Neural cell (in vitro differentiated cells): ENCODE results near the gene ARTN. TPM values are rescaled to one million over a fixed set of nuclear protein-coding genes. Genes with fewer than 3 reads are reported as not detected.

Experiments used
- H2AFZ ChIP-seq: fragments of 200-600, 300-800 bp; sonication (generic), shearing (Covaris generic); 2 replicates; pipeline ENCODE4 v1.6.0; 2014; ENCODE audit warnings: low read depth, mild to moderate bottlenecking, antibody characterized with exemption, low read length, moderate library complexity
- H3F3A ChIP-seq: fragments of 200-600 bp; shearing (Covaris generic); 2 replicates; pipeline ENCODE4 v1.6.1; 2016; ENCODE audit warnings: mild to moderate bottlenecking, moderate library complexity, mixed read lengths, antibody characterized with exemption, low read length; ENCODE audit not compliant: insufficient read depth, poor library complexity, severe bottlenecking
- H3K27ac ChIP-seq: fragments of 200-600, 300-800 bp; sonication (generic), shearing (Covaris generic); 2 replicates; pipeline ENCODE4 v1.5.1; 2014; ENCODE audit warnings: mild to moderate bottlenecking, low read length, moderate library complexity
- H3K27me3 ChIP-seq: fragments of 300-800, 200-600 bp; sonication (generic), shearing (Covaris generic); 2 replicates; pipeline ENCODE4 v1.6.0; 2014; ENCODE audit warnings: mild to moderate bottlenecking, low read depth, low read length, moderate library complexity; ENCODE audit not compliant: insufficient read depth
- H3K36me3 ChIP-seq: fragments of 300-800, 200-600 bp; sonication (generic), shearing (Covaris generic); 2 replicates; pipeline ENCODE4 v1.5.1; 2014; ENCODE audit warnings: mild to moderate bottlenecking, antibody characterized with exemption, low read length, moderate library complexity; ENCODE audit not compliant: insufficient read depth
- H3K4me2 ChIP-seq: fragments of 300-800, 200-600 bp; sonication (generic), shearing (Covaris generic); 2 replicates; pipeline ENCODE4 v1.6.0; 2014; ENCODE audit warnings: mild to moderate bottlenecking, low read length
- H3K4me3 ChIP-seq: fragments of 300-800, 200-600 bp; sonication (generic), shearing (Covaris generic); 2 replicates; pipeline ENCODE4 v1.5.1; 2014; ENCODE audit warnings: mild to moderate bottlenecking, low read length, moderate library complexity
- H3K79me2 ChIP-seq: fragments of 200-600 bp; shearing (Covaris generic); replicated peaks from 2 replicates; pipeline ENCODE4 v1.6.0; 2014; ENCODE audit warnings: mild to moderate bottlenecking, low read length, moderate library complexity; ENCODE audit not compliant: insufficient read depth
- H3K9ac ChIP-seq: fragments of 300-800, 200-600 bp; sonication (generic), shearing (Covaris generic); 2 replicates; pipeline ENCODE4 v1.6.1; 2016; ENCODE audit warnings: mild to moderate bottlenecking, low read length, mixed read lengths
- H3K9me2 ChIP-seq: fragments of 200-600 bp; shearing (Covaris generic); 2 replicates; pipeline ENCODE4 v1.6.1; 2016; ENCODE audit warnings: mild to moderate bottlenecking, low read length, mixed read lengths; ENCODE audit not compliant: insufficient read depth
- H3K9me3 ChIP-seq: fragments of 200-600, 300-800 bp; sonication (generic), shearing (Covaris generic); 2 replicates; pipeline ENCODE4 v1.6.1; 2016; ENCODE audit warnings: mild to moderate bottlenecking, mixed run types, low read length, moderate library complexity, mixed read lengths
- H4K20me1 ChIP-seq: fragments of 200-600 bp; shearing (Covaris generic); 2 replicates; pipeline ENCODE4 v1.6.1; 2016; ENCODE audit warnings: mild to moderate bottlenecking, mixed run types; ENCODE audit not compliant: insufficient read depth
- EP300 ChIP-seq: fragments of 450-650 bp; conservative IDR thresholded peaks from 2 replicates; pipeline ENCODE4 v1.6.1; 2014; ENCODE audit warnings: antibody characterized with exemption, mild to moderate bottlenecking, moderate library complexity; ENCODE audit not compliant: poor library complexity, severe bottlenecking
- EZH2 ChIP-seq: fragments of 200-600, 300-800 bp; shearing (Covaris generic), sonication (generic); IDR thresholded peaks from 2 replicates; pipeline ENCODE4 v1.6.1; 2014; ENCODE audit warnings: antibody characterized with exemption, low read length, borderline replicate concordance, mild to moderate bottlenecking; ENCODE audit not compliant: insufficient read depth, poor library complexity, severe bottlenecking
- MXI1 ChIP-seq: fragments of 450-650 bp; conservative IDR thresholded peaks from 2 replicates; pipeline ENCODE4 v1.6.1; 2014; ENCODE audit warnings: antibody characterized with exemption, mild to moderate bottlenecking; ENCODE audit not compliant: poor library complexity, severe bottlenecking
- POLR2AphosphoS5 ChIP-seq: IDR thresholded peaks from 2 replicates; pipeline ENCODE4 v1.6.1; 2012
- RAD21 ChIP-seq: fragments of 450-650 bp; conservative IDR thresholded peaks from 2 replicates; pipeline ENCODE4 v1.6.1; 2014; ENCODE audit warnings: antibody characterized with exemption, mild to moderate bottlenecking, moderate library complexity
- REST ChIP-seq: IDR thresholded peaks from 2 replicates; pipeline ENCODE4 v1.6.1; 2012; ENCODE audit warnings: borderline replicate concordance
- SMC3 ChIP-seq: fragments of 450-650 bp; conservative IDR thresholded peaks from 2 replicates; pipeline ENCODE4 v1.6.1; 2014; ENCODE audit warnings: antibody characterized with exemption, mild to moderate bottlenecking, moderate library complexity; ENCODE audit not compliant: poor library complexity
- TAF1 ChIP-seq: IDR thresholded peaks from 2 replicates; pipeline ENCODE4 v1.6.1; 2012; ENCODE audit warnings: low read depth
- polyA plus RNA-seq: library from polyadenylated mRNA; depleted of rRNA; stranded (reverse); fragments of >200 nt; gene quantifications from 2 replicates; pipeline ENCODE4 v1.2.3, GENCODE V29; 2014
- TF ChIP-seq, protein P1 (sequence below): fragments of 450-650 bp; IDR thresholded peaks from 2 replicates; pipeline ENCODE4 v1.5.1; 2014; ENCODE audit warnings: antibody characterized with exemption, mild to moderate bottlenecking, moderate library complexity; ENCODE audit not compliant: poor library complexity, severe bottlenecking

Gene ARTN
- polyA plus RNA-seq, 1 donor from 2014 or later = 1.4 TPM

DNA sequence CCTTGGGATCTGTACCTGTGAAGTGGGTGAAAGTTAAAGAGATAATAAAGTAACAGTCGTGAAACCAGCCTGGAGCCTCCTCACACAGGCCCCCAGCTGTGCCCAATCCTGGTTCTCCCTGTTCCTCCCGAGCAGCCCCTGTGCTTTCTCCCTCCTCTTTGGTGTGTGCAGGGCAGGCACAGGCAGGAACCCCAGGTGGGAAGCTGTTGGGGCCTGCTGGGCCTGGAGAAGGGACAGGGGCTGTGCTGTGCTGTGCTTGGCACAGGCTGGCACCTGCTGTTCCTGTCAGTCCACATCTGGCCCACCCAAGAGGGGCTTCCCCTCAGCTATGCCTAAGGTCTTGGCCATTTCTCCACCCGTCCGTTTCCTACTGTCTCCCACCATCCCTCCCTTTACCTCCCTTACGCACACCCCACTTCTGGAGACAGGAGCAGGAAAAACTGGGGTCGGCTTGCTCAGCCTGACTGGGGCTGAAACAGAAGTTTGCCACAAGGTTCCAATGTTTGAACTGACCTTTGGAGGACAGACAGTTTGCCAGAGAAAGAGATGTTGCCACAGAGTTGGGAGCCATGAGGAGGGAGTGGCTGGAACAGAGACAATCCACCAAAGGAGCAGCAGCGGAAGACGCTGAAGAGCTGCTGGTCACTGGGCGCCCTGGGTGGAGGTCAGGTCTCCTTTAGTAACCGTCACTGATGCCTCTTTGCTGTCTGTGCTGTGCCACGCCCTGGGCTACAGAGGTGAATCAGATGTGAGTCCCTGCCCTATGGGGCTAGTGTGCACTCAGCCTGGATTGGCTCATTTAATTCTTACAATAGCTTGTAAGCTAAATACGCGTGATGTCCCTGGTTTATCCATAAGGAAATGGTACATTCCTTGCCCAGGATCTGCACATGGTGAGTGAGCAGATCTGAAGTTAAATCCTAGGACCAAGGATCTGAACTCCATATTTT lies 18.8 kb upstream of the ARTN start:
- no peaks in the 10 kb centered on the region for H3K79me2 ChIP-seq
- H3K9ac ChIP-seq = no peak overlapping the region
- TF ChIP-seq RAD21 = no peak
- TF ChIP-seq EP300 = no peak
- no peak for TF ChIP-seq POLR2AphosphoS5
- no peak for TF ChIP-seq SMC3
- no peak overlapping the region for H3K27ac ChIP-seq
- no peak overlapping the region for H3K4me3 ChIP-seq
- no peak overlapping the region for H3K4me2 ChIP-seq
- no peaks in the 10 kb centered on the region for H3K9me3 ChIP-seq
- no peaks in the 10 kb centered on the region for H3F3A ChIP-seq
- no peaks in the 10 kb centered on the region for H3K9me2 ChIP-seq
- H3K27me3 ChIP-seq = no peaks in the 10 kb centered on the region
- peaks cover 4% of the 10 kb centered on the region for H3K36me3 ChIP-seq
- H2AFZ ChIP-seq = no peak overlapping the region
- no peaks in the 10 kb centered on the region for H4K20me1 ChIP-seq

DNA sequence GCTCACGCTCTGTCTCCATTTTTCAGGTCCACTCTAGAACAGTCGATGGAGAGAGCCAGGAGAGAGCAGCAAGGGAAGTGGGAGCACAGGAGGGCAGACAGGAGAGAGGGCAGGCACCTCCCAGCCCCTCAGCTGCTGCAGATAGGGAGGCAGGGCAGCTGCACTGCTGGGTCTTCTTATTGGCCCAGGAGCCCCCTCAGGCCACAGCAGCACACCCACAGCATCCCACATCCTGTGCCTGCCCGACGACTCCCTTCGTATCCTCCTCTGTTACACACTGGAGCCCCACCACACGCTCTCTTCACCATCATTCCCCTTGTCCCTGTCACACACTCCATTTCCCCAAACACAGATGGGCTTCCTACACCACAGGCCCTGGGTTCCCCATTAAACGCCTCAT lies 13.7 kb upstream of the ARTN start:
- H3K9ac ChIP-seq = no peak overlapping the region
- no peak overlapping the region for H3K4me2 ChIP-seq
- H3K36me3 ChIP-seq = no peaks in the 10 kb centered on the region
- H3K27me3 ChIP-seq = no peaks in the 10 kb centered on the region
- TF ChIP-seq MXI1 (no peak), RAD21 (no peak), EZH2 (no peak), SMC3 (no peak), POLR2AphosphoS5 (no peak), EP300 (no peak), REST (no peak), TAF1 (no peak)
- TF ChIP-seq, protein P1, sequence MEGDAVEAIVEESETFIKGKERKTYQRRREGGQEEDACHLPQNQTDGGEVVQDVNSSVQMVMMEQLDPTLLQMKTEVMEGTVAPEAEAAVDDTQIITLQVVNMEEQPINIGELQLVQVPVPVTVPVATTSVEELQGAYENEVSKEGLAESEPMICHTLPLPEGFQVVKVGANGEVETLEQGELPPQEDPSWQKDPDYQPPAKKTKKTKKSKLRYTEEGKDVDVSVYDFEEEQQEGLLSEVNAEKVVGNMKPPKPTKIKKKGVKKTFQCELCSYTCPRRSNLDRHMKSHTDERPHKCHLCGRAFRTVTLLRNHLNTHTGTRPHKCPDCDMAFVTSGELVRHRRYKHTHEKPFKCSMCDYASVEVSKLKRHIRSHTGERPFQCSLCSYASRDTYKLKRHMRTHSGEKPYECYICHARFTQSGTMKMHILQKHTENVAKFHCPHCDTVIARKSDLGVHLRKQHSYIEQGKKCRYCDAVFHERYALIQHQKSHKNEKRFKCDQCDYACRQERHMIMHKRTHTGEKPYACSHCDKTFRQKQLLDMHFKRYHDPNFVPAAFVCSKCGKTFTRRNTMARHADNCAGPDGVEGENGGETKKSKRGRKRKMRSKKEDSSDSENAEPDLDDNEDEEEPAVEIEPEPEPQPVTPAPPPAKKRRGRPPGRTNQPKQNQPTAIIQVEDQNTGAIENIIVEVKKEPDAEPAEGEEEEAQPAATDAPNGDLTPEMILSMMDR = no peak
- H3K79me2 ChIP-seq = no peaks in the 10 kb centered on the region
- no peak overlapping the region for H3K4me3 ChIP-seq
- H3K9me2 ChIP-seq = no peaks in the 10 kb centered on the region
- no peaks in the 10 kb centered on the region for H3F3A ChIP-seq
- no peak overlapping the region for H3K27ac ChIP-seq
- H2AFZ ChIP-seq = no peak overlapping the region
- no peaks in the 10 kb centered on the region for H3K9me3 ChIP-seq
- H4K20me1 ChIP-seq = no peaks in the 10 kb centered on the region
